GM18909 (cell line): ENCODE measurements around the gene PARP1.

ENCODE experiments used
- ATAC-seq: cut with Tn5 transposase; IDR thresholded peaks from one replicate; pipeline ENCODE4 v1.9.1; 2021; ENCODE audit warnings: mild to moderate bottlenecking; ENCODE audit not compliant: unreplicated experiment, poor library complexity

Gene PARP1

DNA sequence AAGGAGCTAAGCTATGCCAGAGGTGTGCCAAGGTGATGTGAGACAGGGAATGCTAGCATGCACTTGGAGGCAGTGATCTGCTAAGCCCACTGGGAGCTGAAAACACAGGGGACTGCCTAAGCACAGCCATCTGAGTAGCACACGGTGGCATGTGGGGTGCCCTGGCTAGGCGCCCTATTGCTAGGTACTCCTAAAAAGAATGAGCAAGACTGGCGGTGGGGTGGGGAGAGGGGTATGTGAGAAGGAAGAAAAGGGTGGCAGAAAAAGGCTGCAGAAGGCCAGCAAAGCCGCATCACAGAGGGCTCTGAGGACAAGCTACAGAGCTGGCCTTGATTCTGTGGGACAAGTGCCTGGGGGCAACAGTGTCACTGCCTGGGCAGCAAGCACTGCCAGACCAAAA lies 23.9 kb downstream of the PARP1 start:
- ATAC-seq: no peak

DNA sequence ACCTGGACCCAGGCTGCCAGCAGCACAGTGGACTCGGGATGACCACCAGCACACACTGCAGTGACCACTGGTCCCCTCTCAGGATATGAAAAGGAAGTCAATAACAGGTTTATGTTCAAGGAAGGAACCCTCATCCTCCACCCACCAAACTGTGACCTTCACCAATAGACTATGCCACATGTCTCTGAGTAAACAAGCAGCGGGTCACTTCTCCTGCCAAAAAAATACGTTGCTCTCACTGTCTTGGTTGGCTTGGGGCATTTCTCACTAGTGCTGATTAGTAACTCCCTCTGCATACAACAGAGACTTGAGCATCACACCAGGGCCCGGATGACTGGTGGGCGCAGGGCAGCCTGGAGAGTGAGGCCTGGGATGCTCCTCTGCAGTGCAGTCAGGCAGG lies 25.9 kb downstream of the PARP1 start:
- no peak for ATAC-seq

DNA sequence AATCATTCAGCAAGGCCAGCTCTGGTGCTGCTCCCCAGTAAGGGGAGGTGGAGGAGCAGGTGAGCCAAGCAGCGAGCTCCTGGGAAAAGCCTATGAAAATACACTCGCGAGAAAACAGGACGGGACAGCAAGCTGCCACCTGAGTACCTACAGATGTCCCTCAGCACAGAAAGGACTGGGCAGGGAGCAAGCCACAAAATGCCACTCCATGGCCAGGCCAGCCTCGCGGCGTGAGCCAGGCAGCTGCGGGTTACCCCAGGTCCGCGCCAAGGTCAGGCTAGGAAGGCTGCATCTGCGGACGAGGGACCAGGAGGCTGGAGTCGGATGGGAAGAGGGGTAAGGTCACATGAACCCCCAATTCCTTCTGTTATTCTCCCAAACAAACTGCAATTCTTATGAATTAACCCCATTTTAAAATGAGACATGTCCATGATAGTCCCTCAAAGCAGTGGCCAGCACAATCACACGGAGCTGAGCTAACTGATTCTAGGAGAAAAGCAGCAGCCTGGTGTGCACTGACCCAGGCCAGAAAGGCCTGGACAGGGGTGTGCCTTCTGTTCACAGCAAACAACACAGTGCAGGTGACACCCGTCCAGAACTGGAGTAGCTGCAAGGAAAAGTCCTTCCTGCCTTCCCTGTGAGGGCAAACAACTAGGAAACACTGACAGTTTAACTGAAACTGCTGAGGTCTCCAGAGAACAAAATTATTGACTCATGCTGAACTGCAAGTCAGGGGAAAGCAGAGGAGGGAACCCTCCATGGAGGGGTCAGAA lies 26.5 kb downstream of the PARP1 start:
- ATAC-seq: no peak

DNA sequence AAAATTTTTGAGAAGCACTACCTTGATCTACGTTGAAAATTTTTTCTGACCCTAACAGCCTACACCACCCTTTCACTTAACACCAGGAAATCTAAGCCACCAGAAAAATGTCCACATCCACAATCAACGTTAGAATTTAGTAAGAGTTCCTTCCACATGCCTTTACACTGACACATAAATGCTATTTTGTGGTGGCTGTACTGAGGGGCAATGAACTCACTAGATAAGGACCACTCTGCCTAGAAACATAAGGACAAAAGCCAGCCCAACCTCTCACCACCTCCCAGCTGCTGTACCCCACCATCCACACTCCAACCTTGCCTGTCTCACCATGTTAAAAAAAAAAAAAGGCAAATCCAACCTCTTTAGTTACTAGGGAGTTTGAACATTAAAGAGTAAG lies 29.8 kb downstream of the PARP1 start:
- ATAC-seq: no peak

DNA sequence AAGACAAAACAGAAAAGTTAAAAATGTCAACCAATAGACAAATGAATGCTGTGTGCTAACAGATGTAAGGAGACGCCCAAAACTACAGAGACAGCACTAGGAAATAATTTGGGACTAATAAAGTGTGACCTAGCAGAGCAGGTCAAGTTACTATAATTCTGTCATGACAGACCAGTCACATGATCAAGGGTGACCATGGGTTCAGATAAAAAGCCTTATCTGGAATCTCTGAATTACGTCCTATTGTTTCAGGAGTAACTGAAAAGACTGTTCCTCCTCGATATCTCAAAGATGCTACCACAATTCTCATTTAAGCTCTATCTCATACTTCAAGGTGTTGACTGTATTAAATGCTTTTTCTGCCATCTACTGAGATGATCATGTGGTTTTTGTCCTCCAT lies 31.6 kb downstream of the PARP1 start:
- no peak for ATAC-seq

DNA sequence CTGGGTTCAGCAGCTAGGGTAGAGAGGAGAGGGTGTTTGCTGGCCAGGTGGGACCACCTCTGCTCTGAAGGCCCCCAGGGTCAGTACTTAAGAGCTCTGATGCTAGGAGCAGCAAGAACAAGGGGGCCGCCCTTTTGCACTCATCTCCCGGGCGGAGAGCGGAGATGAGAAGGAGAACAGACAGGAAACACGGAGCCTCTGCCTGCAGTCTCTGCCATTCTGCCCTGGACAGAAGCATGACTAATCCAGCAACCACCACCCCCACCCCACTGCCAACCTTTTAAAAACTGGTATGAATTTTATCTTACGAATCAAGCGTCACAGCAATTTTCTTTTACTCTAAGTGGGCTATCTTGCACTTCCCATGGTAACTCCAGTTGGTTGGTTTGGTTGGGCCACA lies 34.5 kb downstream of the PARP1 start:
- no peak for ATAC-seq

DNA sequence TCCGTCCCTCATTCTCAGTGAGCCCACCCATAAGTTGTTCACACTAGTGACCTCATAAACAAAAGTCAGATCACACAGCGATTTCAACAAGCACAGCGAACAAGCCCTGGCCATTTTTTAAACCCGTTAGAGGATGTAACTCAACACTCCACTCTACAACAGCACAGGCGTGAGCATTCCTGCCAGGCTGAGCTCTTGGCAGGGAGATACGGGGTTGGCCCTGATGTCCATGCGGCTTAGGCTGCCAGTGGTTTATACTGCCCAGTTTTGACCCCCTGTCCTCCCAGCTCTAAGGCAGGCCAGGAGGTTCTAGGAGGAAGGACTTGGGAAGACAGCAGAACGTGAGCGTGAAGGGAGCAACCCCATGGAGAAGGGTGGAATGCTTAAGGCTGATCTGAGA lies 35.0 kb downstream of the PARP1 start:
- ATAC-seq: no peak

DNA sequence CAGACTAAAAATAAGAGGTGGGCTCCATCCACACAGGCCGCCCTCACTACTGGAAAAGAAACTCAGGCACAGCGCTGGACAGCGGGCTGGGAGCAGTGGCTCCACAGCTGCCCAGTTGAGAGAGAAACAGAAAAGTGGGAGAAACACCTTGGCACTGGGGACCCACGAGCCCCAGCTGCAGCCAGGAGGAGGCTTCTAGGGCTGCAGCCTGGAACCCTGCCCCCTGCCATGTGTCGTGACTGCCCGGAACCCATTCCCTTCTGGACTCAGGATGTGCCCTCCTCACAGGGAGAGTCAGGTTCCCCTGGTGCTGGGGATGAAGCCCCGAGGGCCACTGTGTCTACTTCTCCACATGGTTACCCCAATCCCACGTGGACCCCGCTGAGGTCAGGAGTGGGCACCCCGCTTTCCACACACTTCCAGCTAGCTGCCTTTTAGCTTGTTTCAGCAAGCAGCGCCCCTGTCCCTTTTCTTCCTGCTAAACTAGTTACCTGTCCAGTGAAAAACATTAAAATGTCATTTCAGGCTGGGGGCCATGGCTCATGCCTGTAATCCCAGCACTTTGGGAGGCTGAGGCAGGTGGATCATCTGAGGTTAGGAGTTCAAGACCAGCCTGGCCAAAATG lies 35.9 kb downstream of the PARP1 start:
- ATAC-seq: no peak

DNA sequence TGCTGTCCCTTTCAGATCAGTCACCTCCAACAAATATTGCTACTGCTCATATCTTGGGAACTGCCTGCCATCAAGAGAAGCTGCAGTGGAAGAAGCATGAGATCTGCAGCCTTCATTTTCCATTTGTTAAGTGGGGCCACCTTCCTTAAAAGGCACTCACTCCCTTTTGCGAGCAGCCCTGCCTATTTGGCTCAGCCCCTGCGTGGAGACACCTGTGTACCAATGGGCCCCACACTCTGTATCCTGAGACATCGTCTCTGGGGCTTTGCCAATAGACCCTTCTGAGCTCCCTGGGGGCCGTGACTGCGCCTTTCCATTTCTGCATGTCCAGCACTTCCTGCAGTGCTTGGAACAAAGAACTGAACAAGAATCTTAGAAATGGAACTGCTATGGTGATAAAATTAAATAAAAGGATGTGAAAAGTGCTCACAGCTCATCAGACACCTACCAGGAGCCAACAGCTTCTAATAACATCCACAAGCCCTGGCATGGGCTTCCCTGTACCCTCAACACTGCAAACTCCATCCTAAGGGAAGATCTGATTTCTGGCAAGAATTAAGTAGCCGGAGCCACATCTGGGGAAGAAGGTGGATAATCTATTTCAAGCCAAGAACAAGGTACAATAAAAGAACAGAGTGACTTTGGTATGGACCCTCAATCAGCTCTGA lies 36.7 kb downstream of the PARP1 start:
- no peak for ATAC-seq

DNA sequence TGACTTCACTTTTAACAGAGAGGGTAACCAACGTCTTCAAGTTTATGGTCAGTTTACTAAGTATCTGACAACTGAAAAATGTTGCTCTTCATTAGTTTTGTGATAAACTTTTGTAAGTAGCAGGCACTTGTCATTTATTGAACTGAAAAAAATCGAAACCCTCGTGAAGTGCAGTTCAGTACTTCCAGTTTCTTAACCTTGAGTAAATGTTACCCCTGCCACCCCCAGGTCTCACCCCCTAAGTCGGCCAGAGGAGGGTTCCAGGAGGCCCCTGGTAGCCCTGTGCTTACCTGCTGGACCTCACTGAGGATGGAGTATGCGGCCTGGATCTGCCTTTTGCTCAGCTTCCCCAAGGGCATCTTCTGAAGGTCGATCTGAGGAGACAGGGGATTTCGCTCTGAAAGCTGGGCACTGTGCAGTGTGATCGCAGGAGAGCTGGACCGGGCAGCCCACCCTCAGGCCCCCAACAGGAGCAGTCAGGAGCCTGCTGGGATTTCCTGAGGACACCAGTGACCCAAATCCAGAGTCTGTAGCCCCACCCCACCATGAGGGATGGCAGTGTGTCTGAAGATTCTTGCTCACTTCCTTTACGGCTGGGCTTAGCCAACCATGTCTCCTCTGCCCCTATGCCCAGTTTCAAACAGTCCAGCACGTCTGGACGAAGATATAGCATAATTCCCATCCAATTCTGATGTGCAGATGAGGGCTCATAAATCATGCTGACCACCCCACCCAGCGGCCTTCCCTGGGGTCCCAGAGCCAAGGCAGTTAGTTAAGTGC lies 37.6 kb downstream of the PARP1 start:
- ATAC-seq: peak; percentile 80

DNA sequence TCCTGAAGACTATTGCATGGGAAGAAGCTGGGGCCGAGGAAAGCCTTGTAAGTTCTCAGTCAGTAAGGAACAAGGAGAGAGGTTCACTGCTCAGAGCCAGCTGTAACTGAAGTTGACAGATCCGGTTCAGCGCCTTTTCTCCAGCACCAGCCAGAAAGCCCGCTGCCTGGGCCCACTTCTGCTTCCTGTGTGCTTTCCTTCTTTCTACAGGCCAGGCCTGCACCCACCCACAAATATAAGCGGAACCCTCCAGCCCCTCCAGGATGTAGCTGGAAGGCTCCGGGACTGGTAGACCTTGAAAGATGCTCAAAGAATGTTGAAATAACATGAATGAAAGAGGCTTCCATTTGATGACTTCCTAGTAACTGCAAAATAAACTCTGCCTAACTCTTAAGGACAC lies 38.8 kb downstream of the PARP1 start:
- ATAC-seq: peak; percentile 41

DNA sequence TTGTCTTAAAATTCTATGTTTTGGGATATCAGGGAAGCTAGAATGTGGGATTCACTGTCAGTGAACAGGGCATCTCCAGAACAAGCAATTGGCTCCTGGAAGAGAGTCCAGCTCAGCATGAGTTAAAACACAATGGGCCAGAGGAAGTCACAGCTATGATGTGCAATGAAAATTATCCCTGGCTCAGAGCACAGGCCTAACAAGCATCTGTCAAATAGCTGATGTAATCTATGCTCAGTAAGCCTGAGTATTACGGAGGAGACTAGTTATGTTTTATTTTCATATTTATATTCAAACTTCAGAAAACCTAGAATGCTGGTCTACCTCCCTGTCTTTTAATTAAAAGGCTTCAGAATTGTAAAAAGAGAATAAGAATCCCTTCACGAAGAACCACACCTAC lies 41.6 kb downstream of the PARP1 start:
- no peak for ATAC-seq

DNA sequence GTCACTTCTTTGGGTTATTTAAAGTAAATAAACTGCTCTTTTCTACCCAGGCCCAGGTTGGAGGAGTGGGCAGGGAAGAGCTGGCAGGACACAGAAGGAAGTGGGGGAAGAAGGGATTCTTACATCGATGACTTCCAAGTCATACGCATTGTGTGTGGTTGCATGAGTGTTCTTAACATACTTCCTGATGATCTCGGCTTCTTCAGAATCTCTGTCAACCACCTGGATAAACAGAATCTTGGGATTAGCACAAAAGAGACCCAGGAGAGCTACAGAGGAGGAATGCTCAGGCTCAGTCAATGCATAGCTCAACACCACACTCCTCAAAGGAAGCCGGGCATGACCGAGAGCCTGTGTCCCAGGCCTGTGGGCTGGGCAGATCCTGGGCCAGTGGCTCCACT lies 42.1 kb downstream of the PARP1 start:
- ATAC-seq: no peak

DNA sequence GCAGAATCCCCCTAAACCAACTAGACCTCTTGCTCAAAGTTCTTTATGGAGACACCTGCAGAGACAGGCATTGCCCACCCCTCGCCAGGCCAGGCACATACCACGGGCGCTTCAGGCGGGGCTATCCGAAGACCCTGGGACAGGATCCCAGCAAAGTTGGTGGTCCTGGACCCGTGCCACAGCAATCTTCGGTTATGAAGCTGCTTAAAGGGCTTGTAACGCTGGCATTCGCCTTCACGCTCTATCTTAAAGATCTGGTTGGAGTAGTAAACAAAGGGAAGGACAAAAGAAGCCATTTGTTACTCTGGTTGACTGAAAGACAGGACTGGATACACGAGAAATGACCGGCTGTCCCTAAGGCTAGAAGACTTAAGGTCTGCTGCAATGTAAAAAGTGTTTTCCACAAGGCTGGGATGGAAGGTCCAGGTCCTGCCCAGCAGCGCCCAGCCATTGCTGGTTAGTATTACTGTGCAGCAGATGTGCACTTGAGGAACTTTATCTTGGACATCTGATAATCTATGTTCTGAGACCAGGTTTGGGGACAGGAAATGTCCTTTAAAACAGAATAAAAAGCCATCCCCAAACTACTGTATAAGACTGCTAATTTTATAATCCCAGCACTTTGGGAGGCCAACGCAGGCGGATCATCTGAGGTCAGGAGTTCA lies 42.9 kb downstream of the PARP1 start:
- ATAC-seq: no peak

DNA sequence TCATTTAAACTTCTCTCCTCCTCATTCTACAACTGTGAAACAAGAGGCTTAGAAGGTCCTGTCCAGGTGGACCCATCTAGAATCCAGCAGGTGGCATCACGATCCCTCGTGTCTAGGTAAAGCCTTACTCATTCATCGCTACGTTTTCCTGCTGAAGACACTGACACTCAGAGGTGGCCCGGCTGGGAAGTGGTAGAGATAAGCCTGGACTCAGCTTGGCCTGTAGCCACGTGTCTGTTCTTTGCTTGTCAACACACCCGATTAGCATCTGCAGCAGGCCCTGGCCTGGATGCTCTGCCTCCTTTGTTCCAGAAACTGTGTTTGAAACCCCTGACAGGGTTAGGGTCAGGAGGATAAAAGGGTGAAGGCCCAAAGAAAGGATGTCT lies 43.4 kb downstream of the PARP1 start:
- no peak for ATAC-seq

DNA sequence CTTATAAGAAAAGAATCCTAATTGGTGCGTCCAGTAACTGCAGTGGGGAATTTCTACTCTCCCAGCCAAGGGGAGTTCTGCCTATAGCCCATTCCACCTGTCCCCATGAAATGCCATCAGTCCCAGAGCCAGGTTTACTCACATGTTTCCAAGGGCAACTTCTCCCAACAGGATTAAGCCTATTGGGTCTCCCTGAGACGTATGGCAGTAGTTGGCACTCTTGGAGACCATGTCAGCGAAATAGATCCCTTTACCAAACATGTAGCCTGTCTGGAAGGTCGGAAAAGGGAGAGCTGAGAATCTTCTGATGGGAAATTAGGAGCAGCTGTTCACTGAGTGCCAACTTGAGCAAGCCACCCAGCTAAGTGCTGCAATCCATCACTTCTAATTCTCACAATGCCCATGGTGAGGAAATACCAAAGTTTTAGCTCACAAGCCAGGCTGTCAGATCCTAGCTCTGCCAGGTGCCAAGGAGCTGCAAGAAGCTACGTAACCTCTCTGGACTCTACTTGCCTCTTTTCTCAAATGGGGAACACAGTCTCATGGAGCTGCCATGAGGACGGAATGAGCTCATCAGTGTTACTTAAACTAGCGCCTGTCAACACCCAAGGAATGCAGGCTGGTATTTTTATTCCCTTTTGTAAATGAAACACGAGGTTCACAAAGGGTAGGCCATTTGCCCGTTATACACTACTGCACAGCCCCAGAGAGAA lies 43.9 kb downstream of the PARP1 start:
- no peak for ATAC-seq

DNA sequence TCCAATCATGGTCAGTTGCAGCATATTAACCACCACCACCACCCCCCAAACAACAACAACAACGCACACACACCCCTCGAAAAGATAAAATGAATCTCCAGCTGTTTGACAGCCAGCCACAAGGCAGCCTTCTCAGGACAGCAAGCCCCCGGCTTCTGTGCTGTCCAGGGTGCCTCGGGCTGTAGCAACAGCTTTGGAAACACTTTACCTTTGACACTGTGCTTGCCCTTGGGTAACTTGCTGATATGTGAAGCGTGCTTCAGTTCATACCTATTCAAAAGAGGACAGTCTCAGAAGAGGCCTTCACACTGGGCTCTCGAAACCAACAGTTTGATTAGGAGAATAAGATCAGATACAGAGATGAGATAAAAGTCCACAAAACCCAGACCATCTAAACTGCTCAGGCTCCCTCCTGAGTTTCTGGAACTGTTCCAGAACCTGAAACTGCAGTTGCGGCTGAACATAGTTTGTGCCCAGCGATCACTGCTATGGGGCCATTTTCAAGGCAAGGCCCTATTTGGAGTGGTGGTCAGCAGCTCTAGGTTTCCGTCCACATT lies 44.9 kb downstream of the PARP1 start:
- ATAC-seq: no peak

DNA sequence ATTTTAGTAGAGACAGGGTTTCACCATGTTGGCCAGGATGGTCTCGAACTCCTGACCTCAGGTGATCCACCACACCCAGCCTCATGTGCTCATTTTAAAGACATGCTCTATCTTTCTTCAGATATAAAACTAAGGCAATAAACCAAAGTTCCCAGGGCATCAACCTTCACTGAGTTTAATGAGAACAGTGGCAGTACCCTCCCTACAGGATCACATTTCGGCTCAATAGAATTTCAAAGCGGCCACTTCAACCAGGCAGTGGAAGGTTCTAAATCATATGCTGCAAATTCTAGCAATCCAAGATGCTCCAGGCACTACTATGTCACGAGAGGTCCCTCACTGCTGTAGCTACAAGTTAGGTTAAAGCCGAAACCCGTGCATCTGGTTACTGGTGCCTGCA lies 45.5 kb downstream of the PARP1 start:
- no peak for ATAC-seq

DNA sequence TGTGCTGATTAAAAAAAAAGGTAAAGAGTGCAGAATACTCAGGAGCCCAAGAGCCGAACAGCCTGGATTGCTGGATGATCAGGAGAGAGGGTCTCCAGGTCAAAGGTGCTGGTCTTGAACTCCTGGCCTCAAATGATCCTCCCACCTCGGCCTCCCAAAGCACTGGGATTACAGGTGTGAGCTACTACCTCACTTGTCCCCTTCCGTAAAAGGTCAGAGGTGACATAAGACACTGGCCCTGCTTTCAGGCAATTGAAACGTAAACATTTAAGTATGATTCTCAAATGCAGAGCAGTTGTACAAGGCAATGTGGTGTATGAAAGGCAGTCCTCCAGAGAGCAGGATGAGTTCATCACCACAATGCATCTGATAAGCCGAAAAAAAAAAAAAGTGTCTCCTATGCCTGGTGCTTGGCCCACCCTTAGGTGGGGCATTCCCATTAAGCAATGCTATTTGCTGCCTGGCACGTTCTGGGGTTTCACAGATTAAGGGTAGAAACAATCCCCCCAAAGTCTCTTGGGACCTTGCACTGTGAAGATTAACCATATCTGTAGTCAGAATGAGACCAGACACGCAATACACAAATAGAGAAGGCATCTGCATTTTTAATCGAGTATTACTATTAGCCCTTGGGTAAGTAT lies 47.7 kb downstream of the PARP1 start:
- peak; percentile 90 for ATAC-seq
